WTC11 (cell line): Measurements from ENCODE around the gene LONP2.

Experiments used
- ATF2 ChIP-seq: sonication (generic); formaldehyde crosslinking; IDR thresholded peaks from 2 replicates; pipeline ENCODE4 v1.8.1; 2022; ENCODE audit warnings: low read depth, missing genetic modification reagents, borderline replicate concordance
- CTCF ChIP-seq: fragments of 200-600 bp; IDR thresholded peaks from 2 replicates; pipeline ENCODE4 v1.8.0; 2022; ENCODE audit warnings: antibody characterized with exemption
- ESRRA ChIP-seq: sonication (generic); formaldehyde crosslinking; IDR thresholded peaks from 2 replicates; pipeline ENCODE4 v1.8.1; 2022; ENCODE audit warnings: mild to moderate bottlenecking, missing genetic modification reagents, borderline replicate concordance
- KAT7 ChIP-seq: sonication (generic); formaldehyde crosslinking; IDR thresholded peaks from 2 replicates; pipeline ENCODE4 v1.8.1; 2023; ENCODE audit warnings: missing genetic modification reagents, mild to moderate bottlenecking, borderline replicate concordance
- MAX ChIP-seq: sonication (generic); formaldehyde crosslinking; IDR thresholded peaks from 2 replicates; pipeline ENCODE4 v1.8.0; 2022; ENCODE audit warnings: mild to moderate bottlenecking, missing genetic modification reagents
- NFE2L1 ChIP-seq: sonication (generic); formaldehyde crosslinking; IDR thresholded peaks from 2 replicates; pipeline ENCODE4 v1.8.1; 2023; ENCODE audit warnings: missing genetic modification reagents
- SP1 ChIP-seq: sonication (generic); formaldehyde crosslinking; conservative IDR thresholded peaks from 2 replicates; pipeline ENCODE4 v1.8.1; 2022; ENCODE audit warnings: missing genetic modification reagents
- TEAD1 ChIP-seq: sonication (generic); formaldehyde crosslinking; IDR thresholded peaks from 2 replicates; pipeline ENCODE4 v1.8.0; 2022; ENCODE audit warnings: mild to moderate bottlenecking, missing genetic modification reagents
- TEAD4 ChIP-seq: sonication (generic); formaldehyde crosslinking; IDR thresholded peaks from 2 replicates; pipeline ENCODE4 v1.8.0; 2022; ENCODE audit warnings: mild to moderate bottlenecking, missing genetic modification reagents
- USF1 ChIP-seq: sonication (generic); formaldehyde crosslinking; IDR thresholded peaks from 2 replicates; pipeline ENCODE4 v1.8.0; 2022; ENCODE audit warnings: mild to moderate bottlenecking, missing genetic modification reagents
- USF2 ChIP-seq: sonication (generic); formaldehyde crosslinking; IDR thresholded peaks from 2 replicates; pipeline ENCODE4 v1.8.1; 2023; ENCODE audit warnings: mild to moderate bottlenecking, missing genetic modification reagents, moderate library complexity
- ZNF263 ChIP-seq: sonication (generic); formaldehyde crosslinking; IDR thresholded peaks from 2 replicates; pipeline ENCODE4 v1.8.1; 2022; ENCODE audit warnings: low read depth, mild to moderate bottlenecking, moderate library complexity, missing genetic modification reagents
- ZSCAN18 ChIP-seq: fragments of 250-450 bp; sonication (Bioruptor Pico); IDR thresholded peaks from 2 replicates; pipeline ENCODE4 v2.1.2; 2022; ENCODE audit warnings: mild to moderate bottlenecking, moderate library complexity

GRCh38 chr16:48330841-48331192, 86.7 kb downstream of the LONP2 start:
- TF ChIP-seq SP1: no peak
- TF ChIP-seq ZSCAN18: no peak
- no peak for TF ChIP-seq CTCF
- no peak for TF ChIP-seq USF2 (CRISPR knock-in tag)
- no peak for TF ChIP-seq ESRRA (CRISPR knock-in tag)
- TF ChIP-seq ATF2: no peak
- no peak for TF ChIP-seq MAX (CRISPR knock-in tag)
- no peak for TF ChIP-seq USF1 (CRISPR knock-in tag)
- no peak for TF ChIP-seq KAT7 (CRISPR knock-in tag)
- TF ChIP-seq NFE2L1 (CRISPR knock-in tag): no peak
- no peak for TF ChIP-seq TEAD1 (CRISPR knock-in tag)
- TF ChIP-seq TEAD4: no peak
- TF ChIP-seq ZNF263: no peak
